ENCODE results near the gene FAF1.

FAF1 gene

DNA sequence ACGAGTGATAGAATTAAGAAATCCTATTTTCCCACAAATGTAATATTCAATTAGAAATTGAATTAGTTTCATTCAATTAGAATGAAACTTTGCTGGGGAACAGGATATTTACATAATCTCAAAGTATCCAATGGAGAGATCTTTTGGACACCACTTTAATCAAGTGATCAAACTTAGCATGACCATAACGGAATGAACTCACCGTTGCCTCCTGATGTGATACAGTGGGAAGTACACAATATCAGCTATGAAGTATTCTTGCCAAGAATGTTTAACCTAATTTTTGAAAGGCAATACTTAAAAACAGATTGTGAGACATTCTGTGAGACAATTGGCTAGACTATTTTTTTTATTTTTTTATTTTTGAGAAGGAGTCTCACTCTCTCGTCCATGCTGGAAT lies 26.6 kb upstream of the FAF1 start:
- DNase-seq (ENCODE audit: low read depth), result no peak
- TF ChIP-seq, protein P1, sequence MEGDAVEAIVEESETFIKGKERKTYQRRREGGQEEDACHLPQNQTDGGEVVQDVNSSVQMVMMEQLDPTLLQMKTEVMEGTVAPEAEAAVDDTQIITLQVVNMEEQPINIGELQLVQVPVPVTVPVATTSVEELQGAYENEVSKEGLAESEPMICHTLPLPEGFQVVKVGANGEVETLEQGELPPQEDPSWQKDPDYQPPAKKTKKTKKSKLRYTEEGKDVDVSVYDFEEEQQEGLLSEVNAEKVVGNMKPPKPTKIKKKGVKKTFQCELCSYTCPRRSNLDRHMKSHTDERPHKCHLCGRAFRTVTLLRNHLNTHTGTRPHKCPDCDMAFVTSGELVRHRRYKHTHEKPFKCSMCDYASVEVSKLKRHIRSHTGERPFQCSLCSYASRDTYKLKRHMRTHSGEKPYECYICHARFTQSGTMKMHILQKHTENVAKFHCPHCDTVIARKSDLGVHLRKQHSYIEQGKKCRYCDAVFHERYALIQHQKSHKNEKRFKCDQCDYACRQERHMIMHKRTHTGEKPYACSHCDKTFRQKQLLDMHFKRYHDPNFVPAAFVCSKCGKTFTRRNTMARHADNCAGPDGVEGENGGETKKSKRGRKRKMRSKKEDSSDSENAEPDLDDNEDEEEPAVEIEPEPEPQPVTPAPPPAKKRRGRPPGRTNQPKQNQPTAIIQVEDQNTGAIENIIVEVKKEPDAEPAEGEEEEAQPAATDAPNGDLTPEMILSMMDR (IDR thresholded peaks at IDR 0.05; ENCODE audit: control insufficient read depth, insufficient read depth, low read depth, low read length, missing control alignments), result no peak
- no peak overlapping the region for H3K4me3 ChIP-seq (ENCODE audit: control insufficient read depth, low read depth, low read length)

DNA sequence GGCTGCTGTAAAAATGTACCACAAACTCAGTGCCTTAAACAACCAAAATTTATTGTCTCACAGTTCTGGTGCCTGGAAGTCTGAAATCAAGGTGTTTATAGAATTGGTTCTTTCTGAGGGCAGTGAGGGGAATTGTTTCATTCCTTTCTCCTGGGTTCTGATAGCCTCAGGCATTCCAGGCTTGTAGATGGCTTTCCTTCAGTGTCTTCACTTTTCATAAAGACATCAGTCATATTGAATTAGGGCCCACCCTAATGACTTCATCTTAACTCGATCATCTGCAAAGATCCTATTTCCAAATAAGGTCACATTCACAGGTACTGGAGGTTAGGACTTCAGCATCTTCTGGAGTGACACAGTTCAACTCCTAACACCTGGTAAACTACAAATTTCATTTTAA lies 25.0 kb upstream of the FAF1 start:
- DNase-seq (ENCODE audit: low read depth), result no peak
- TF ChIP-seq, protein P1 (IDR thresholded peaks at IDR 0.05; ENCODE audit: control insufficient read depth, insufficient read depth, low read depth, low read length, missing control alignments), result no peak
- H3K4me3 ChIP-seq (ENCODE audit: control insufficient read depth, low read depth, low read length), result no peak overlapping the region

DNA sequence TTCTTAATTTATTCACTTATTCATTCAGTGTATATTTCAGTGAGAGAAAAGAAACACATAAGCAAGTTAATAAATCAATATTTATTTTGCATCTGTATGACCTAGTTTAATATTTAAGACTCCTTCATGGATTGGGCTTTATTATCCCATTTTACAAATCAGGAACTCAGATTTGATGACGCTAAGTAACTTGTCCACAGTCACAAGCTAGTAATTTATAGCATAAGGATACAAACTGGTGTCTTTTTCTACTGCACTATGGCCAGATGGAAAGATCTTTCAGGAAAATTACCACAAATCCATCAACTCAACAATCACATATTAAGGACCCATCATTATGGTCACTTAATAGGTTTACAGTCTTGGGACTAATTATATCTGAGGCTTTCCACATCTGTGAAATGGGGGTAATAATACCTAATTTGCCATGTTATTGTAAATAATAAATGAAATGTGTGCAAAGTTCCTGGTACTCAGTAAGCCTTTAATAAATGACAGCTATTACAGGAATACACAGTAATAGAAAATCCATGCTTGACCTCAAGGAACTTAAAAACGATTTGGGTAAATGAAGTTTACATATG lies 23.2 kb upstream of the FAF1 start:
- no peak for DNase-seq (ENCODE audit: low read depth)
- TF ChIP-seq, protein P1 (IDR thresholded peaks at IDR 0.05; ENCODE audit: control insufficient read depth, insufficient read depth, low read depth, low read length, missing control alignments), result no peak

DNA sequence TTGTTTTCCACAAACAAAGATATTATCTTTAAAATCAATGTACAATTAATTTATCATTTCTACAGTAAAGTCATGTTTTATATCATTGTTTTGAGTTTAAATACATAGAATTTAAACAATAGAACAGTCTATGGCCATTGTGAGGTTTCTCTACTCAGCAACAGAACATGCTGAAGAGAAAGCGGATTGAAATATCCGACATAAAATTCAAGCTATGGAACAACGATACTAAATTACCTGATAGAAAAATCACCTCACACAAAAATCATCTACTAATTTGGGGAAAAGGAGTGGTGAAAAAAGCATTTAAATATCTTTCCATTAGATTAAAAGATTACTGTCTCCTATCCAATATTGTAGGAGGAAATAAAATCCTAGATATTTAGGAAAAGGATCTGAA lies 22.5 kb upstream of the FAF1 start:
- TF ChIP-seq, protein P1 (IDR thresholded peaks at IDR 0.05; ENCODE audit: control insufficient read depth, insufficient read depth, low read depth, low read length, missing control alignments), result no peak
- no peak overlapping the region for H3K4me3 ChIP-seq (ENCODE audit: control insufficient read depth, low read depth, low read length)
- DNase-seq (ENCODE audit: low read depth), result no peak

More for the DNA sequence above, 23.2 kb upstream of the FAF1 start:
- H3K4me3 ChIP-seq (ENCODE audit: control insufficient read depth, low read depth, low read length), result no peak overlapping the region

DNA sequence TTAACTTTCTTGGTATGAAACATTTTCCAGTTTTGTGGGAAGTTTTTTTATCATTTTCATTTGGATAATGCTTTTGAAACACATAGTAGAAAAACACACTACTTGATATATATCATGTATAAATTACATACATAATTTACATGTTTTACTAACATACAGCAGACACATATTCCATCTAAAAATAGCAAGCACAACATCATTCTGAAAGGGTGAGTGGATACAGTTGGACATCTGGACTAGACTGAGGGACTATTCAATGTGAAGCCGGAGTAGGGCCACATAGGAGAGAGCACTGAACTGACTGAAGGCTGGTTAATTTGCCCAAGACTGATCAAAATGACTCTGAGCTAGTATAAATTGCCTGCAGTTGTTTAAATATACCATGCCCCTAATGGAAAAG lies 21.7 kb upstream of the FAF1 start:
- no peak for DNase-seq (ENCODE audit: low read depth)
- TF ChIP-seq, protein P1 (IDR thresholded peaks at IDR 0.05; ENCODE audit: control insufficient read depth, insufficient read depth, low read depth, low read length, missing control alignments), result no peak
- no peak overlapping the region for H3K4me3 ChIP-seq (ENCODE audit: control insufficient read depth, low read depth, low read length)

DNA sequence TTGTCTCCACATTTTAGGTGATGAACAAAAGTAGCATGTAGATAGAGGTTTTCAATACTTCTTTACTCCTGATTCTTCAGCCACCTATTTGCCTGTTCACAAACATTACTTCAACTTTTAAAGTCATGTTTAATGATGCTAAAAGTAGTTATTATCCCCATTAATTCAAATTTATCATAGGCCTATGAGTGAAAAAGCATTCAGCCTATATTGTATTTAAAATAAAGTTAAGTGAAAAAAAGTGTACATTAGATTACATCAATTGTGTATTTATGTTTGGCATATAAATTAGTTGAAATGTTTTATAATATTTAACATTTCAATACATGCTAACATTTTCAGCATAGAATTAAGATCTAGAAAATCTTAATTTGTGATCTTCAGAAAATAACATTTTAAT lies 20.4 kb upstream of the FAF1 start:
- no peak for DNase-seq (ENCODE audit: low read depth)
- TF ChIP-seq, protein P1 (IDR thresholded peaks at IDR 0.05; ENCODE audit: control insufficient read depth, insufficient read depth, low read depth, low read length, missing control alignments), result no peak
- no peak overlapping the region for H3K4me3 ChIP-seq (ENCODE audit: control insufficient read depth, low read depth, low read length)

DNA sequence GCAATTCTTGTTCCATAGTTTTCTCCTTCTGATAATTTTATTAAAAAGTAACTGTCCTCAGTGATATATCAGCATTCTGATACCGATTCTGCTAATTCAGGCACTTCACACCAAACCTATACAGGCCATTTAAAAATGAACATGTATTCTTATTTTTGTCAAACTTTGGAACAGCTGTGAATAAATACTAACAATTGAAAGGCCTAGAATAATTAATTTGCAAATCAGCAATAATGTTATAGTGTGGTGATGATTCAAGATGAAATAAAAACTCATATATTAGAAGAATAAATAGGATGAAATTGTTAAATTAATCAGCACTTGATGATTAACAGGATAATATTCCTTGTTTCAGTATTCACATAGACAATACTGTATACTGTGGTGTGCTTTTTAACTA lies 19.9 kb upstream of the FAF1 start:
- no peak overlapping the region for H3K4me3 ChIP-seq (ENCODE audit: control insufficient read depth, low read depth, low read length)
- TF ChIP-seq, protein P1 (IDR thresholded peaks at IDR 0.05; ENCODE audit: control insufficient read depth, insufficient read depth, low read depth, low read length, missing control alignments), result no peak
- no peak for DNase-seq (ENCODE audit: low read depth)

Data from AG09309 (cell line).